ENCODE measurements around the gene SMPX. TPM values are rescaled to one million over a fixed set of nuclear protein-coding genes. Genes with fewer than 3 reads are reported as not detected.

Gene SMPX
- polyA plus RNA-seq, 2 of the 4 experiments (the other 2 are of a cell fraction): 0.13 to 0.23 TPM

GRCh38 chrX:21748235-21748634 is 9.7 kb downstream of the SMPX start:
- no peak for FAIRE-seq
- DNase-seq (ENCODE audit: low read depth in 1 of 2, low spot score in 1 of 2): no peak
- CTCF ChIA-PET: interaction anchor here (1.8 kb wide), 1 partner anchor 1218 kb away, joined by 7 read pairs; no protein-coding TSS in a partner anchor
- no peak for TF ChIP-seq E2F6 (IDR thresholded peaks at IDR 0.05; ENCODE audit: borderline replicate concordance, low read depth)
- TF ChIP-seq MAZ (IDR thresholded peaks at IDR 0.05; ENCODE audit: borderline replicate concordance, low read depth, low read length): no peak
- no peak for TF ChIP-seq SREBF2 (IDR thresholded peaks at IDR 0.05)
- no peak for TF ChIP-seq RCOR1 (IDR thresholded peaks at IDR 0.05; ENCODE audit: low read depth, low read length)
- TF ChIP-seq CBX8 (IDR thresholded peaks at IDR 0.05): no peak
- no peak for TF ChIP-seq CHD4 (IDR thresholded peaks at IDR 0.05; ENCODE audit: borderline replicate concordance)
- no peak for TF ChIP-seq RAD21 (conservative IDR thresholded peaks at IDR 0.05 in 1 of 2, IDR thresholded peaks at IDR 0.05 in 1 of 2)
- Histone ChIP-seq H3K4me3 (no peak overlapping the region), H3K27ac (no peak overlapping the region), H3K4me2 (no peak overlapping the region), H3K9me3 (no peaks in the 10 kb centered on the region), H3K4me1 (no peaks in the 10 kb centered on the region)
- POLR2A ChIA-PET: interaction anchor here (1.1 kb wide), 1 partner anchor 91 kb away, joined by 3 read pairs; the partner anchor contains the start of gene MBTPS2
- ATAC-seq: no peak
- 27% methylated on average over 5 of the region's 5 CpGs for WGBS (ENCODE audit: missing lambda C conversion rate)

- CTCF ChIA-PET: interaction anchor here (1.0 to 1.8 kb wide), 2 partner anchors 79 to 1218 kb away, joined by 4 to 7 read pairs; no protein-coding TSS in a partner anchor
- TF ChIP-seq USF2 (IDR thresholded peaks at IDR 0.05): no peak
- no peak for TF ChIP-seq RCOR1 (IDR thresholded peaks at IDR 0.05; ENCODE audit: low read depth, low read length)
- no peak for TF ChIP-seq ATOH8 (CRISPR knock-in tag; IDR thresholded peaks at IDR 0.05; ENCODE audit: low read depth)
- TF ChIP-seq EHMT2 (IDR thresholded peaks at IDR 0.05; ENCODE audit: low read depth): no peak
- TF ChIP-seq HDAC2 (IDR thresholded peaks at IDR 0.05): no peak
- TF ChIP-seq JUN (IDR thresholded peaks at IDR 0.05): no peak
- no peak for TF ChIP-seq POLR2AphosphoS2 (conservative IDR thresholded peaks at IDR 0.05; ENCODE audit: low read length)
- TF ChIP-seq HES2 (IDR thresholded peaks at IDR 0.05): no peak
- TF ChIP-seq ZSCAN20 (CRISPR knock-in tag; IDR thresholded peaks at IDR 0.05): no peak
- no peak for TF ChIP-seq MAX (IDR thresholded peaks at IDR 0.05)
- TF ChIP-seq TP53 (CRISPR knock-in tag; IDR thresholded peaks at IDR 0.05): no peak
- TF ChIP-seq HOXB13 (CRISPR knock-in tag; IDR thresholded peaks at IDR 0.05; ENCODE audit: low read depth): no peak
- TF ChIP-seq MAFK (IDR thresholded peaks at IDR 0.05; ENCODE audit: partially characterized antibody): no peak
- no peak for TF ChIP-seq ZFP36 (IDR thresholded peaks at IDR 0.05; ENCODE audit: borderline replicate concordance, partially characterized antibody)
- TF ChIP-seq ESRRA (IDR thresholded peaks at IDR 0.05; ENCODE audit: borderline replicate concordance, low read length): no peak
- no peak for TF ChIP-seq CEBPB (IDR thresholded peaks at IDR 0.05)
- no peak for TF ChIP-seq ZC3H11A (IDR thresholded peaks at IDR 0.05)
- TF ChIP-seq CTCF (IDR thresholded peaks at IDR 0.05): no peak
- TF ChIP-seq REST (IDR thresholded peaks at IDR 0.05): no peak
- WGBS (ENCODE audit: missing lambda C conversion rate): 54% methylated on average over 4 of the region's 4 CpGs
- Histone ChIP-seq H3K9me3 (no peaks in the 10 kb centered on the region), H3K4me1 (no peaks in the 10 kb centered on the region), H3K27ac (no peak overlapping the region), H3K4me3 (no peak overlapping the region), H3K4me2 (no peak overlapping the region)
- DNase-seq (ENCODE audit: low read depth in 1 of 2, low spot score in 1 of 2): no peak
- POLR2A ChIA-PET: interaction anchor here (1.1 kb wide), 1 partner anchor 92 kb away, joined by 3 read pairs; the partner anchor contains the start of gene MBTPS2
- ATAC-seq: no peak
- no peak for FAIRE-seq
Observed at GRCh38 chrX:21747558-21747957, 10.4 kb downstream of the SMPX start.

Measured in A549 (cell line).